ENCODE measurements around the gene FOXD2.

The FOXD2 gene

GRCh38 chr1:47482786-47483185 is 44.9 kb downstream of the FOXD2 start:
- H3K27ac ChIP-seq (ENCODE audit: insufficient read depth, low read depth, low read length, poor library complexity, severe bottlenecking) = no peak overlapping the region
- no peaks in the 10 kb centered on the region for H3K36me3 ChIP-seq (ENCODE audit: control insufficient read depth, insufficient read depth, low read length)
- no peaks in the 10 kb centered on the region for H3K4me1 ChIP-seq (ENCODE audit: control insufficient read depth, insufficient read depth, low read length)
- 81 to 93% methylated on average over 1 of the region's 1 CpG for WGBS, 2 experiments
- no peaks in the 10 kb centered on the region for H3K27me3 ChIP-seq (ENCODE audit: control insufficient read depth, insufficient read depth, low read length, poor library complexity, severe bottlenecking)
- H3K9me3 ChIP-seq (ENCODE audit: control insufficient read depth, low read length) = no peaks in the 10 kb centered on the region
- H3K4me3 ChIP-seq (ENCODE audit: insufficient read depth, low read depth, low read length) = no peak overlapping the region

GRCh38 chr1:47483651-47484050 is 45.8 kb downstream of the FOXD2 start:
- H3K4me3 ChIP-seq (ENCODE audit: insufficient read depth, low read depth, low read length) = no peak overlapping the region
- no peaks in the 10 kb centered on the region for H3K4me1 ChIP-seq (ENCODE audit: control insufficient read depth, insufficient read depth, low read length)
- peaks cover 3% of the 10 kb centered on the region for H3K27me3 ChIP-seq (ENCODE audit: control insufficient read depth, insufficient read depth, low read length, poor library complexity, severe bottlenecking)
- no peaks in the 10 kb centered on the region for H3K9me3 ChIP-seq (ENCODE audit: control insufficient read depth, low read length)
- WGBS, 2 experiments = 90 to 94% methylated on average over 5 of the region's 5 CpGs
- no peaks in the 10 kb centered on the region for H3K36me3 ChIP-seq (ENCODE audit: control insufficient read depth, insufficient read depth, low read length)
- H3K27ac ChIP-seq (ENCODE audit: insufficient read depth, low read depth, low read length, poor library complexity, severe bottlenecking) = no peak overlapping the region

- no peaks in the 10 kb centered on the region for H3K4me1 ChIP-seq (ENCODE audit: control insufficient read depth, insufficient read depth, low read length)
- 89 to 90% methylated on average over 3 of the region's 3 CpGs for WGBS, 2 experiments
- H3K9me3 ChIP-seq (ENCODE audit: control insufficient read depth, low read length) = no peaks in the 10 kb centered on the region
- H3K27me3 ChIP-seq (ENCODE audit: control insufficient read depth, insufficient read depth, low read length, poor library complexity, severe bottlenecking) = peaks cover 3% of the 10 kb centered on the region
- H3K36me3 ChIP-seq (ENCODE audit: control insufficient read depth, insufficient read depth, low read length) = no peaks in the 10 kb centered on the region
- no peak overlapping the region for H3K27ac ChIP-seq (ENCODE audit: insufficient read depth, low read depth, low read length, poor library complexity, severe bottlenecking)
- H3K4me3 ChIP-seq (ENCODE audit: insufficient read depth, low read depth, low read length) = no peak overlapping the region
Measured at GRCh38 chr1:47485817-47486216, 48.0 kb downstream of the FOXD2 start.

GRCh38 chr1:47487332-47487731 is 49.5 kb downstream of the FOXD2 start:
- 95 to 100% methylated on average over 3 of the region's 3 CpGs for WGBS, 2 experiments

GRCh38 chr1:47487850-47488450 is 50.1 kb downstream of the FOXD2 start:
- Histone ChIP-seq H3K27ac (ENCODE audit: insufficient read depth, low read depth, low read length, poor library complexity, severe bottlenecking) (no peak overlapping the region), H3K4me1 (ENCODE audit: control insufficient read depth, insufficient read depth, low read length) (no peaks in the 10 kb centered on the region), H3K27me3 (ENCODE audit: control insufficient read depth, insufficient read depth, low read length, poor library complexity, severe bottlenecking) (peaks cover 10% of the 10 kb centered on the region)

More at GRCh38 chr1:47487332-47487731, 49.5 kb downstream of the FOXD2 start:
- Histone ChIP-seq H3K4me1 (ENCODE audit: control insufficient read depth, insufficient read depth, low read length) (no peaks in the 10 kb centered on the region), H3K27me3 (ENCODE audit: control insufficient read depth, insufficient read depth, low read length, poor library complexity, severe bottlenecking) (peaks cover 3% of the 10 kb centered on the region), H3K36me3 (ENCODE audit: control insufficient read depth, insufficient read depth, low read length) (no peaks in the 10 kb centered on the region), H3K27ac (ENCODE audit: insufficient read depth, low read depth, low read length, poor library complexity, severe bottlenecking) (no peak overlapping the region), H3K4me3 (ENCODE audit: insufficient read depth, low read depth, low read length) (no peak overlapping the region), H3K9me3 (ENCODE audit: control insufficient read depth, low read length) (no peaks in the 10 kb centered on the region)

More at GRCh38 chr1:47487850-47488450, 50.1 kb downstream of the FOXD2 start:
- no peaks in the 10 kb centered on the region for H3K36me3 ChIP-seq (ENCODE audit: control insufficient read depth, insufficient read depth, low read length)
- no peak overlapping the region for H3K4me3 ChIP-seq (ENCODE audit: insufficient read depth, low read depth, low read length)
- H3K9me3 ChIP-seq (ENCODE audit: control insufficient read depth, low read length) = no peaks in the 10 kb centered on the region
- WGBS, 2 experiments = 89 to 90% methylated on average over 8 of the region's 8 CpGs

All from ectodermal cell (in vitro differentiated cells).